Measurements from ENCODE around the gene IVNS1ABP.
"Not testable (repeated sequence)": the region's sequence is repeated elsewhere in the genome, so short reads cannot be mapped to it uniquely, and the experiment has no call there.

Gene IVNS1ABP

DNA sequence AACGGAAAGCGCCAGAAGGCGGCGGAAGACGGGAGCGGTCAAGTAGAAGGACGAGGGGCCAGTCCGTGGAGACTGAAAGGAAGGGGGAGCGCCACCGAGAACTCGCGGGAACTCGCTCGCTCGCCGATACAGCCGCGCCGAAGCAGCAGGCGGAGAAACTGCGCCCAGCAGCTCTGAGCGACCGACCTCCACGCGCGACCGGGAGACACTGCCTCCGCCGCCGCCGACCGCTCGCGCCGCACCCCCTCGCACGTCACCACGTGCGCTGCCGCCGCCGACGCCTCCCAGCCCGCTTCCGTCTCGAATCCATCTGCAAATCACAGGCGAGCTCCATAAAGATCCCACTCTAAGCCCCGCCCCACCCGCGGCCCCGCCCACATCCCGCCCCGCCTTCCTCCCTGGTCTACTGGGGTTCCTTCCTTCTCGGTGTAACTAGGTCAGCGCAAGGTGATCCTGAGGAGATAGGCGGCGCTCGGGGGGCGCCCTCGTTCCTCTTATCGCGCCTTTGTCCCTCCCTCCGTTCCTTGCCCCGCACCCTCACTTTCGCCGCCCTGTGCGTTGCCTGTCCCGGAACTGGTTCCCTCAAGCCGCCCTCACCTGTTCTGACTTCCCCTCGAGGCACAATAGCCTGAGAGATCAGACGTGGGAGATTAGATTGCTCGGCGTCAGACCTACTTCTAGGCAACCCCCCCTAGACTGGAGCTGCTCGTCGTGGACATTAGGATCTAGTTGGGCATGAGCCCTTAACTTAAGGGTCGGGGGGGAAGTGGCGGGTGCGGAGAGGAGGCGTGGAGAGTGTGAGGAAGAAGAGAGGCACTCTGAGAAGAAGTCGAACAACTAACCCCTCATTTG, at the start of gene IVNS1ABP:
IVNS1ABP (minus strand) TSS at position 210 of the 852 bp plus-strand sequence. CDS start 7,750 bp downstream, outside the sequence.
- DNase-seq (ENCODE audit: low spot score), result peak; percentile 94

DNA sequence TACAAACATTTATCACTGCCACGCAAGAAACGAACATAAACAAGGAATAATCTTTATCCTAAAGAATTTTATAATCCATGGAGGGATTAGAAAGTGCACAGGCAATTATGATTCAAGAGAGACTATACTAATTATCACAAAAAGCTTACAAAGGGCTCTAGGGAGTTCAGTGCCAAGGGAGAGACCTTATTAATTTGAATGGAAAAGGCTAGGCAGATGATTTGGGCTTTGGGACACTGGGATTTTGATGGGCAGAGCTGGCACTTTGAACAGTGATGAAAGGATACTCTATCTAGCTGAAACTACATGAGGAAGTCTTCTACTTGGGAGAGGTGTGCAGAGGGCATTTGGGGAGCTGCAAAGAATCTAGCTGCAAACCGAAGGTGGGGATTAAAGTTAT, 48.9 kb upstream of the IVNS1ABP start:
- no peak for DNase-seq (ENCODE audit: low spot score)

DNA sequence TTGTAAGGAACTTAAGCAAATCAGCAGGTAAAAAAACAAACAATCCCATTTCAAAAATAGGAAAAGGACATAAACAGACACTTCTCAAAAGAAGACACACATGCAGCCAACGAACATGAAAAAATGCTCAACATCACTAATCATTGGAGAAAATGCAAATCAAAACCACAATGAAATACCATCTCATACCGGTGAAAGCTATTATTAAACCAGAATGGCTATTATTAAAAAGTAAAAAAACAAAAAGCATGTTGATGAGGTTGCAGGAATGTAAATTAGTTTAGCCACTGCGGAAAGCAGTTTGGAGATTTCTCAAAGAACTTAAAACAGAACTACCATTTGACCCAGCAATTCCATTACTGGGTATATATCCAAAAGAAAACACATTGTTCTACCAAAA, 47.5 kb upstream of the IVNS1ABP start:
- DNase-seq (ENCODE audit: low spot score), result not testable (repeated sequence)

GRCh38 chr1:185363205-185363604, 46.2 kb upstream of the IVNS1ABP start:
- DNase-seq (ENCODE audit: low spot score), result no peak

GRCh38 chr1:185360714-185361113, 43.7 kb upstream of the IVNS1ABP start:
- DNase-seq (ENCODE audit: low spot score), result no peak

GRCh38 chr1:185358957-185359356, 41.9 kb upstream of the IVNS1ABP start:
- DNase-seq (ENCODE audit: low spot score), result no peak

GRCh38 chr1:185355947-185356346, 38.9 kb upstream of the IVNS1ABP start:
- no peak for DNase-seq (ENCODE audit: low spot score)

DNA sequence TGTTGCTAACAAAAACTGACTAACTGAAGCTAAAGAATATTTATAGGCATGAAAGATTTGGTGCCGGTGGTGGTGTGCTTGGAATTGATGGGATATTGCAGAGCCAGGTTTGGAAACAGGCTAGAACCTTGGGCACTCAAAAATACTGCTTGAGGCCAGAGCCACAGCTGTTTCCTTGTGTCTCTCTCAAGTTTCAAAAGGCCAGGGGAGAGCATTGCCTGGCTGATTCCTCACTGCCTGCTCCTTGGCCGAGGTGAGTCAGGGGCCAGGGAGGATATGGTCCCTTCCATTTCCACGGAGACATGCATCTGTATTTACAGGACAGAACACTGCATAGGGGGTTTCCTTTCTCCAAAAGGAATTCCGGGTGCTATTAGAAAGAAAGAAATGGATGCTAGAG, 36.1 kb upstream of the IVNS1ABP start:
- no peak for DNase-seq (ENCODE audit: low spot score)

- peak; percentile 6 for DNase-seq (ENCODE audit: low spot score)
These were observed 34.9 kb upstream of the IVNS1ABP start for GRCh38 chr1:185351734-185352466.

DNA sequence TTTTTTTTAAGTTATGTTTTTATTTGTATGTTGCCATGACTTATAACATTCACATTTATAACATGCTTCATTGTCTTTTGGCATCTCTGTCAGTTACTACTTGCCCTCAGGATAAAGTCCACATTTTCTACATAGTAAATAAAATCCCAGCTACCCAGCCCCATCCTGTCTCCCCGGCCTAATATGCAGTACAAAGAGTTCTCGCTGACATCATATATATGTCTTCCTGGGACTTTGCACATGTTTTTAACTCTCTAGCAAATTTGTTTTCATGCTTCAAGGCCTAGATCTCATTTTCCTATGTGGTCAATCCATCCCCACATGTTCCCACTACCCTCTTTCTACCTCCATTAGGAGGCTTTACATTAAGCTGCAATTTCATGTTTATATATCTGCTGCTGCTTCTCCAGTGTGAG, 33.0 kb upstream of the IVNS1ABP start:
- DNase-seq (ENCODE audit: low spot score), result no peak

- no peak for DNase-seq (ENCODE audit: low spot score)
These were observed 32.5 kb upstream of the IVNS1ABP start for GRCh38 chr1:185349556-185349955.

DNA sequence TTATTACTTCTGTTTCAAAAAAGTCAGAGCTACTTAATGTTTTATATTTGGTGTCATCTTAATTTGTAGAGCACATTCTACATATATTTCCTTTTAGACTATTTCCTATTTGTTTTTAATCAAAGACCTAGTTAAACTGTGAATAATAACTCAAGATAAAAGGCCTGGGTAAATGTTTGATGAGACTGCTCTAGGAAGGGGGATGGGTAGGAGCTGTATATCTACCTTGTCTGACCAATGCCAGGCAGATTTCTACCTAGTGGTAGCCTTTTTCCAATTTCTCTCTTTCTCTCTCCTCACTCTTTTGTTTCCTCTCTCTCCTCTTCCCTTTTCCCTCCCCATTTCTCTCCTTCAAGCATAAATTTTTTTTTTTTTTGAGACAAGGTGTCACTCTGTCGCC, 31.9 kb upstream of the IVNS1ABP start:
- no peak for DNase-seq (ENCODE audit: low spot score)

GRCh38 chr1:185348296-185348695, 31.3 kb upstream of the IVNS1ABP start:
- no peak for DNase-seq (ENCODE audit: low spot score)

DNA sequence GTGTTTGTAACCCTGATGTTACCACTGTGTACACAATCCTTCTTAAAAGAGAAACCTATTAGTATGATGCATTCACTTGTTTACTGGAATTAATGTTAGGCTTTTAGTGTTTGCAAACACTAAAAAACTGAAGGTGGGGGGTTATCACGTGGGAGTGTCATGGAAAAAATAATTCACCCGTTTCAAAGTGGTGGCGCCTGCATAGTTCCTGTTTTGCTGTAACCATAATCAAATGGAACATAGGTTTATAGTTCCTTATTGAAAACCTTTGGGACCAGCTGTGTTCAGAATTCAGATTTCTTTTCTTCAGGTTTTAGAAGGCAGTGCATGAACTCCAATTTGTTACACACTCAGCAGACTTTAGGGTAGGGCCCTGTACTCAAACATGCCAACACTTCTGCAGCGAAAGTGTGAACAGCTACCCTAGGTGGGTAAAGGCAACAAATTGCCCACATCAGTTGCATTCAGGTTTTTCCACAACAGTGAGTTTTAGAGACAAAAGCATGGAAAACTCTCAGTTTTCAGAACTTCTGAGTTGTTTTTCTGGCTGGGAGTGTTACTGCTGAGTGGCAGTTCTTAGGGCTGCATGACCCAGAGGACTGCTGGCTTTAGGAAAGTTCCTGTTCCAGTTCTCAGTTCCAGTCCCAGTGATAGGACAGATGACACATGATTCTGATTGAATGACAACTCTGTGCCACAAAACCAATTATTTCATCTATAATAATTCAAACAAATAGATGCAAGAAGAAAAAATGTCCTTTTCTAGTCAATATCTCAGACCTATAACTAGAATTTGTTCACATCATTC, 29.1 kb upstream of the IVNS1ABP start:
- no peak for DNase-seq (ENCODE audit: low spot score)

DNA sequence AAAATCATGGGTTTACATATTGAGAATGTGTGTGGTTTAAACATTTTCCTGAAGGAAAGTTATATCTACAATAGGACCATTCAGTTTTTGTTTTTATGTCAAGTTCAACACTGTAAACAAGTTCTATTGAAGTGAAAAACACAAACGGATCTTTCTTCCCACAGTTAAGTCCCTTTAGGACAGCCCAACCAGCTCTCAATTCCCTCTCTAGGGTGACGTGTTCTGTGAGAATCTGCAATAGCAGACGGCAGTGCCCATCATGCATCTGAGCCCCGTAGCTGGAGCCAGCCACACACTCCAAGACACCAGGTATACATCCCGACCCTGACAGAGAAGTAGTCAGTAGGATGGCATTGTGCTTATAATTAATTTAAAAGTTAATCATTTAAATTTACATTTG, 26.3 kb upstream of the IVNS1ABP start:
- DNase-seq (ENCODE audit: low spot score), result no peak

GRCh38 chr1:185342672-185343259, 25.7 kb upstream of the IVNS1ABP start:
- no peak for DNase-seq (ENCODE audit: low spot score)

- no peak for DNase-seq (ENCODE audit: low spot score)
These were observed 25.0 kb upstream of the IVNS1ABP start for GRCh38 chr1:185342017-185342416.

GRCh38 chr1:185341196-185341781, 24.2 kb upstream of the IVNS1ABP start:
- no peak for DNase-seq (ENCODE audit: low spot score)

- no peak for DNase-seq (ENCODE audit: low spot score)
These were observed 21.9 kb upstream of the IVNS1ABP start for GRCh38 chr1:185338719-185339622.

DNA sequence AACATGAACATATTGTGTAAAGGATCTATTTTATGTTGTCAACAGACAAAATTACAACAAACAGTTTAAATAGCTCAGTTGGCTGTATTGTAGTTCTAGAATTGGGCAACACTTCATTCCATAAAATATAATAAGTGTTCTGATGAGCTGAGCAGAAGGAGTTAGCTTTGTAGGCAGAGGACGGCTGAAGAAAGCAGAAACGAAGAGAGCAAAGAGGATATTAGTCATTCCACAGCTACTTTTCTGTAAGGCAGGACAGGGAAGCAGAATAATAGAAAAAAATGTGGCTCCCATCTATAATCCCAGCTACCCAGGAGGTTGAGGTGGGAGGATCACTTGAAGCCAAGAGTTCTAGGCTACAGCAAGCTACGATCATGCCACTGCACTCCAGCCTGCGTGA, 20.2 kb upstream of the IVNS1ABP start:
- DNase-seq (ENCODE audit: low spot score), result no peak

DNA sequence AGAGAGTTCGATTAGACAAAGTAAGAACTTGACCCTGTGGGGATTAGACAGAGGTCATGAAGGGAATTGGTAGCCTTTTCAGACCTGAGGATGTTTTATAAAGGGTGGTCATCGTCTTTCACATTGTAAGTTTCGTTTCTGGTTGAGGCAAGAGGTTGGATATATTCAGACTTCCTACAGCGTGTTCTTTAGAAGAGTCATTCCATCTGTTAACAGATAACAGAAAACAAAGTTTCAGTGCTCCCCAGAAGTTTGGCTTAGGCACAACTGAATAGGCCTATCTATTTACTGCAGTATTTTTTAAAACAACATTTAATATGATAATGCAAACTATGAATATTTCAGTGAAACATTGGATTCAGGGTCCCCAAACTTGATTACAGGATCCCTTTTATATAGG, 17.1 kb upstream of the IVNS1ABP start:
- DNase-seq (ENCODE audit: low spot score), result peak; percentile 46

All from hematopoietic multipotent progenitor cell treated with erythropoietin and hydrocortisone succinate and interleukin-3 and kit ligand, for 15 days (in vitro differentiated cells).